ENCODE measurements around the gene ADD1.

ADD1 gene

GRCh38 chr4:2843263-2843940, at the start of gene ADD1:
ADD1 (plus strand) TSS chr4:2843844; CDS start chr4:2875916, 32,072 bp downstream.
- DNase-seq (ENCODE audit: low spot score): peak; percentile 92

- DNase-seq (ENCODE audit: low spot score): no peak
These were observed 49.0 kb upstream of the ADD1 start for GRCh38 chr4:2794486-2795299.

GRCh38 chr4:2795300-2795892, 48.2 kb upstream of the ADD1 start:
- no peak for DNase-seq (ENCODE audit: low spot score)

- DNase-seq (ENCODE audit: low spot score): no peak
These were observed 47.5 kb upstream of the ADD1 start for GRCh38 chr4:2795893-2796848.

- DNase-seq (ENCODE audit: low spot score): no peak
These were observed 46.6 kb upstream of the ADD1 start for GRCh38 chr4:2796849-2797544.

- DNase-seq (ENCODE audit: low spot score): no peak
These were observed 45.9 kb upstream of the ADD1 start for GRCh38 chr4:2797545-2798305.

GRCh38 chr4:2798399-2799223, 45.0 kb upstream of the ADD1 start:
- no peak for DNase-seq (ENCODE audit: low spot score)

- no peak for DNase-seq (ENCODE audit: low spot score)
These were observed 44.3 kb upstream of the ADD1 start for GRCh38 chr4:2799224-2799911.

- DNase-seq (ENCODE audit: low spot score): no peak
These were observed 43.5 kb upstream of the ADD1 start for GRCh38 chr4:2799971-2800690.

GRCh38 chr4:2800691-2801596, 42.7 kb upstream of the ADD1 start:
- no peak for DNase-seq (ENCODE audit: low spot score)

- DNase-seq (ENCODE audit: low spot score): no peak
These were observed 40.8 kb upstream of the ADD1 start for GRCh38 chr4:2802618-2803531.

- DNase-seq (ENCODE audit: low spot score): no peak
These were observed 39.8 kb upstream of the ADD1 start for GRCh38 chr4:2803624-2804448.

GRCh38 chr4:2804449-2804972, 39.1 kb upstream of the ADD1 start:
- DNase-seq (ENCODE audit: low spot score): no peak

- DNase-seq (ENCODE audit: low spot score): no peak
These were observed 38.6 kb upstream of the ADD1 start for GRCh38 chr4:2804973-2805501.

Measured in NAMALWA (cell line).